SKM-1 treated with dmso at 0.1 percent for 144 hours (cell line): Measurements from ENCODE around the gene MBD3L3.
"Not testable (repeated sequence)": the region's sequence is repeated elsewhere in the genome, so short reads cannot be mapped to it uniquely, and the experiment has no call there.

Source experiments
- DNase-seq: peaks from one replicate; lab custom pipeline; 2025; ENCODE audit not compliant: unreplicated experiment; lab: John Stamatoyannopoulos, UW

Gene MBD3L3

GRCh38 chr19:7058576-7058975 lies at the start of gene MBD3L3:
MBD3L3 (minus strand) TSS chr19:7058676; CDS start chr19:7058605, 71 bp downstream.
- not testable (repeated sequence) for DNase-seq

- no peak for DNase-seq
Observed at GRCh38 chr19:7106711-7107657, 48.5 kb upstream of the MBD3L3 start.

- DNase-seq: no peak
Observed at GRCh38 chr19:7104747-7105447, 46.4 kb upstream of the MBD3L3 start.

- DNase-seq: no peak
Observed at GRCh38 chr19:7101498-7102253, 43.2 kb upstream of the MBD3L3 start.

GRCh38 chr19:7099597-7099921 lies 41.1 kb upstream of the MBD3L3 start:
- no peak for DNase-seq

- DNase-seq: peak; percentile 92
Observed at GRCh38 chr19:7098701-7099596, 40.5 kb upstream of the MBD3L3 start.

DNA sequence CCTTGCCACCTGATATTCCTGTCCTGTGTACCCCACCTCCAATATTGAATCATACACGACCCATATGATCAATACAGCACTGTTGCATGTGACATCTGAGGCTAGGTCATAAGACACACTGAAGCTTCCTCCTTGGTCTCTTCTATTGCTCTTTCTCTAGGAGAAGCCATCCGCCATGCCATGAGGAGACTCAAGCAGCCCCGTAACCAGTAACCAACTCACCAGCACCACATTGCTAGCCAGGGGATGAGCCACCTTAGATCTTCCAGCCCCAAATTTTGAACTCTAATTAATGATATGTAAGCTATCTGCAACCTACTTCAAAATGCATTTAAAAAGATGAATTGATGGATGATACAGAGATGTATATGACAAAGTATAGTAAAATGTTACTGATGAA lies 39.6 kb upstream of the MBD3L3 start:
- no peak for DNase-seq

GRCh38 chr19:7088999-7089398 lies 30.5 kb upstream of the MBD3L3 start:
- no peak for DNase-seq

- no peak for DNase-seq
Observed at GRCh38 chr19:7083076-7083956, 24.8 kb upstream of the MBD3L3 start.

DNA sequence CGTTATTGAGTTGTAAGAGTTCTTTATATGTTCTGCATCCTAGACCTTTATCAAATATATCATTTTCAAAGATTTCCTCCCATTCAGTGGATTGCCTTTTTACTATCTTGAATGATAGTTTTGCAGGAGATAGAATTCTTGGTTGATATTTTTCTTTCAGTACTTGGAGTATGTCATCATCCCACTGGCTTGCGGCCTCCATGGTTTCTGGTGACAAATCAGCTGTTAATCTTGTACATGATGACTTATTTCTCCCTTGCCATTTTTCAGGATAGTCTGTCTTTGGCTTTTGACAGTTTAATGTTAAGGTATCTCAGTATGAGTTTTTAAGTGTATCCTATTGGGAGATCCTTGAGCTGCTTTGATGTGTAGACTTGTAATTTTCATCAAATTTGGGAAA lies 19.5 kb upstream of the MBD3L3 start:
- no peak for DNase-seq

- no peak for DNase-seq
Observed at GRCh38 chr19:7076151-7076550, 17.7 kb upstream of the MBD3L3 start.

DNA sequence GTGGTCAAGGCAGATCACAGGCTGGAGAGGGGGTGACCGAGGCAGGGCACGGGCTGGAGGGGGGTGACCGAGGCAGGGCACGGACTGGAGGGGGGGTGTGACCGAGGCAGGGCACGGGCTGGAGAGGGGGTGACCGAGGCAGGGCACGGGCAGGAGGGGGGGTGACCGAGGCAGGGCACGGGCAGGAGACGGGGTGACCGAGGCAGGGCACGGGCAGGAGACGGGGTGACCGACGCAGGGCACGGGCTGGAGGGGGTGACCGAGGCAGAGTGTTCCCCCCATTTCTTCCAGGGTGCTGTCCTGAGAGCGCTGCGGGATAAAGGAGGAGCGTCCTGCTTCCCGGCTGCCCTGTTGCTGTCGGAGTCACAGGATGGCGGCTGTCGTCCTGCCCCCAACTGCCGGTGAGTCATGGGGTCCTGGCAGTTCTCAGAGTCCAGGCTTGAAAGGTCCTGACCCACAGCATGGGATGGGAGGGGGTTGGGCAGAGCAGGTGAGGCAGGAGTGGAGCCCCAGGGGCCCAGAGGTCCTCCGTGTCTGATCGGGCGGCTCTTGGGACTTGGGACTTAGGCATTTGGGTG lies 16.3 kb upstream of the MBD3L3 start:
- no peak for DNase-seq

- no peak for DNase-seq
Observed at GRCh38 chr19:7072541-7072940, 14.1 kb upstream of the MBD3L3 start.

DNA sequence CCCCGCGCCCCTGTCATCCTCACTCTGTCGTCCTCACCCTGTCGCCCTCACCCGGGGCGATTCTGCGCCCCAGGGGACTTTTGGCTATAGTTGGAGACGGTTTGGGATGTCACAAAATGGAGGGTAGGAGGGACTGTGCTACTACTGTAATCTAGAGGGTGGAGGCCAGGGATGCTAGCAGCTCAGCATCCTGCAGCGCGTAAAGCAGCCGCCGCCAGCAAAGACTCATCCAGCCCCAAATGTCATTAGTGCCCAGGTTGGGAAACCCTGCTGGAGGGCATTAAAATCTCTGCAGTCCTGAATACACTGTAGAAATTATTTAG lies 11.4 kb upstream of the MBD3L3 start:
- no peak for DNase-seq

GRCh38 chr19:7069042-7069903 lies 10.8 kb upstream of the MBD3L3 start, which contains the start of gene ZNF557:
ZNF557 (plus strand) TSS chr19:7069703; CDS start chr19:7075075, 5,372 bp downstream.
- peak; percentile 92 for DNase-seq

GRCh38 chr19:7068599-7068998 lies 10.1 kb upstream of the MBD3L3 start:
- no peak for DNase-seq

GRCh38 chr19:7067716-7068115 lies 9.2 kb upstream of the MBD3L3 start:
- no peak for DNase-seq

GRCh38 chr19:7067122-7067521 lies 8.6 kb upstream of the MBD3L3 start:
- not testable (repeated sequence) for DNase-seq
